SU-DHL-6 (cell line): ENCODE measurements around the gene DUSP14.

Experiments used
- CTCF ChIP-seq: fragments of 200-600 bp; sonication (generic); IDR thresholded peaks from one replicate; pipeline ENCODE4 v1.5.1; 2017; ENCODE audit warnings: antibody characterized with exemption, mild to moderate bottlenecking, low read length, moderate library complexity; ENCODE audit not compliant: insufficient read depth, poor library complexity, severe bottlenecking
- EZH2phosphoT487 ChIP-seq: fragments of 200-600 bp; sonication (generic), shearing (Covaris generic); conservative IDR thresholded peaks from 2 replicates; pipeline ENCODE4 v1.6.1; 2018; ENCODE audit warnings: mild to moderate bottlenecking, antibody characterized with exemption, low read length, moderate library complexity, mixed read lengths

GRCh38 chr17:37535906-37536305 lies 46.2 kb downstream of the DUSP14 start:
- no peak for TF ChIP-seq CTCF
- no peak for TF ChIP-seq EZH2phosphoT487
